Effector memory CD4-positive, alpha-beta T cell (primary cell): Measurements from ENCODE around the gene AGR2.
"Not testable (repeated sequence)": the region's sequence is repeated elsewhere in the genome, so short reads cannot be mapped to it uniquely, and the experiment has no call there.

Source experiments
- DNase-seq, 3 donors: peaks; one replicate each; pipeline ENCODE4 v3.0.0-alpha.2; 2020
- H3K27ac ChIP-seq: 2 replicates; pipeline ENCODE4 v1.7.0; 2013; ENCODE audit warnings: mild to moderate bottlenecking, low read length, moderate library complexity; ENCODE audit not compliant: insufficient read depth, poor library complexity, severe bottlenecking
- H3K27me3 ChIP-seq: replicated peaks from 2 replicates; pipeline ENCODE4 v1.7.0; 2013; ENCODE audit warnings: mild to moderate bottlenecking, low read length; ENCODE audit not compliant: insufficient read depth, control insufficient read depth, poor library complexity, severe bottlenecking
- H3K36me3 ChIP-seq: 2 replicates; pipeline ENCODE4 v1.7.0; 2013; ENCODE audit warnings: mild to moderate bottlenecking, low read length, moderate library complexity; ENCODE audit not compliant: control insufficient read depth, insufficient read depth
- H3K4me1 ChIP-seq: 2 replicates; pipeline ENCODE4 v1.7.0; 2013; ENCODE audit warnings: low read length, mild to moderate bottlenecking; ENCODE audit not compliant: control insufficient read depth, insufficient read depth, poor library complexity, severe bottlenecking
- H3K4me3 ChIP-seq: 2 replicates; pipeline ENCODE4 v1.7.0; 2013; ENCODE audit warnings: low read length, low read depth, mild to moderate bottlenecking; ENCODE audit not compliant: insufficient read depth, poor library complexity, severe bottlenecking
- H3K9me3 ChIP-seq: 2 replicates; pipeline ENCODE4 v1.7.0; 2013; ENCODE audit warnings: mild to moderate bottlenecking, low read length, moderate library complexity; ENCODE audit not compliant: control insufficient read depth

AGR2 gene

DNA sequence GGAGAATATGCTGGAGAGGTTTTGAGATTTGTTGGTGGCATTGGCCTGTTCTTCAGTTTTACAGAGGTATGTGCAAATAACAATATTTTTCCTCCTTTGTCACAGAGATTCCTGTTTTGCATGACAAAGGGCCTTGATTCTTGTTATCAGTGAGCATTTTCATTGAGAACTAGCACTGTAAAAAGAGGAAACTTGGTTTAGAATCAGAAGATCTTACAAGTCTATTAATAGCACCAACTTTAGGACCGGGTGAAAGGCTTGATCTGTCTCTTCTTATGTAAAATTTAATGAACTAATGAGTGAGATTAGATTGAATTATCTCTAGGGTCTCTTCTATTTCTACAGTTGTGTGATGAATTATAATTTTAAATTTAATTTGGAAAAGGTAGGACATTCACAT, 25.7 kb downstream of the AGR2 start:
- H3K36me3 ChIP-seq, result no peaks in the 10 kb centered on the region
- no peak for DNase-seq
- no peaks in the 10 kb centered on the region for H3K9me3 ChIP-seq
- H3K27ac ChIP-seq, result no peak overlapping the region
- no peak overlapping the region for H3K4me3 ChIP-seq
- H3K4me1 ChIP-seq, result no peaks in the 10 kb centered on the region
- no peaks in the 10 kb centered on the region for H3K27me3 ChIP-seq

DNA sequence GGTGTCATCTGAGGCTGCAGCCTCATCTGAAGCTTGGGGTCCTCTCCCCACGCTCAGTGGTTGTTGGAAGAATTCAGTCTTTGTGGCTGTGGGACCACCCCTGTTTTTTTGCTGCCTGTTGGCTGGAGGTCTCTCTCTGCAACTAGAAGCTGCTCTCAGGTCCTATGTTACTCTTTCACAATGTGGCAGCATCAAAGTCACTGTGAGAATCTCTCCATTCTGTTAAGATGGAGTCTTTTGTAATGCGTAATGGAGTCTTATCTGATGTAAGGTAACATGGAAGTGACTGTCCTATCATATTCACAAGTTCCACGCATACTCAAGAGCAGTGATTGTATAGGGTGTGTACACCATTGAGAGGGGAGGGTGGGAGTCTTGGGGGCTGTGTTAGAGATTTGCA, 26.3 kb downstream of the AGR2 start:
- H3K4me3 ChIP-seq, result no peak overlapping the region
- H3K27ac ChIP-seq, result no peak overlapping the region
- no peaks in the 10 kb centered on the region for H3K36me3 ChIP-seq
- H3K27me3 ChIP-seq, result no peaks in the 10 kb centered on the region
- H3K9me3 ChIP-seq, result no peaks in the 10 kb centered on the region
- DNase-seq, result no peak
- H3K4me1 ChIP-seq, result no peaks in the 10 kb centered on the region

DNA sequence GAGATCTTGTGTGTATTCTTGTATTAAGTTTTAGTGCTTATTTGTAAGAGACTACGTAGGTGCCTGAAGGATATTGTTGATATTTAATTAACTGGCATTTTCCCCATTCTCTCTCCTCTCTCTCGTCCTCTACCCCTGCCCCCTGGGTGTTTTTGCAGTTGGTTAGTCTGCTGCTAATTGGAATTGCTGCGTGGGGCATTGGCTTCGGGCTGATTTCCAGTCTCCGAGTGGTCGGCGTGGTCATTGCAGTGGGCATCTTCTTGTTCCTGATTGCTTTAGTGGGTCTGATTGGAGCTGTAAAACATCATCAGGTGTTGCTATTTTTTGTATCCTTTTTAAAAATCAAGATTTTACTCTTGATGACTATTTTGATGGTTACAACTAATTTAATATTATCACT, 28.7 kb downstream of the AGR2 start:
- Histone ChIP-seq H3K4me3 (no peak overlapping the region), H3K9me3 (no peaks in the 10 kb centered on the region)
- DNase-seq, result no peak

DNA sequence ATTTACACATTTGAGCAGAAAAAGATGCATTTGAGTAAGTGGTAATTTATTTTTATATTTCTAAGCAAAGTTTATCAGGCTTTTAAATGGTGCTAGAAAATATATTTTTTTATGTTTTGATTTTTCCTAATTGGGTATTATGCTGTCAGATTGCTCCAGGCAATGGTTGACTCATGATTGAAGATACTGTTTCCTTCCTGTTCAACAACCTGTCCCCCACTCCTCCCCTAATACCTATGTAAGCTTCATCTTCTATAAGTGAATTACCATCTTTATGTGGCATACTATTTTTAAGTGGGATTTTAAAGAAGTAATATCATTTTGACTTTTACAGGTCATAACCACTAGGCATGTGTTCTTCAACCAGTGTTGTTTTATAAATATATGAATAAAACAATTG, 29.8 kb downstream of the AGR2 start:
- Histone ChIP-seq H3K4me1 (no peaks in the 10 kb centered on the region), H3K27ac (no peak overlapping the region), H3K36me3 (no peaks in the 10 kb centered on the region), H3K27me3 (no peaks in the 10 kb centered on the region), H3K4me3 (no peak overlapping the region), H3K9me3 (no peaks in the 10 kb centered on the region)
- no peak for DNase-seq

More for the DNA sequence above, 28.7 kb downstream of the AGR2 start:
- H3K36me3 ChIP-seq, result no peaks in the 10 kb centered on the region
- no peak overlapping the region for H3K27ac ChIP-seq
- H3K4me1 ChIP-seq, result no peaks in the 10 kb centered on the region
- no peaks in the 10 kb centered on the region for H3K27me3 ChIP-seq

DNA sequence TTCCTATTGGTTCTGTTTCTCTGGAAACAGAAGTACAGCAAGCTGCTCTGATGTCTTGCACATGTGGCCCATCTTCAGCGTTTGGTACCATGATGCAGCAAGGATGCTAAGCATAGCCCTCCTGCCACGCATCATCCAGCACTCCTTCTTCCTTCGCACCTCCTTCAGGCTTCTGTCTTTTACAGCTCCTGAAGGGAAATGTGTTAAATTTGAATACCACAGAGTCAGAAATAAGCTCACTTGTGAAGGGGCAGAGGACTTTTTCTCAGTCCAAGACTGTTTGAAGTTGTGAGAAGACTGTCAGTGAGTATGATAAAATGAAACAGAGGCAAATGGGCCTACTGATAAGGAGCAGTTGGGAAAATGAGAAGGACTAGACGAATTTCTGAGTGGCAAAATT, 30.5 kb downstream of the AGR2 start:
- Histone ChIP-seq H3K4me3 (no peak overlapping the region), H3K9me3 (no peaks in the 10 kb centered on the region), H3K4me1 (no peaks in the 10 kb centered on the region), H3K27ac (no peak overlapping the region), H3K36me3 (no peaks in the 10 kb centered on the region), H3K27me3 (no peaks in the 10 kb centered on the region)
- no peak for DNase-seq

DNA sequence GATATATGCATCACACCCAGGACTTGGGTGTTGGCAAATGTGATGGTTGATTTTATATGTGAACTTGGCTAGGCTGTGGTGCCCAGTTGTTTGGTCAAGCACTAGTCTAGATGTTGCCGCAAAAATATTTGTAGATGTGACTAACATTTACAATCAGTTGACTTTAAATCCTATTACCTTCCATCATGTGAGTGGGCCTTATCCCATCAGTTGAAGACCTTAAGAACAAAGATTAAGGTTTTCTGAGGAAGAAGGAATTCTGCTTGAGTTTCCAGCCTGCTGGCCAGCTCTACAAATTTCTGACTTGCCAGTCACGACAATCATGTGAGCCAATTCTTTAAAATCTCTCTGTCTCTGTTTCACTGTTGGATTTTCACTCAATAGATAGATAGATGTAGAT, 30.9 kb downstream of the AGR2 start:
- H3K9me3 ChIP-seq, result no peaks in the 10 kb centered on the region
- H3K27me3 ChIP-seq, result no peaks in the 10 kb centered on the region
- DNase-seq, result no peak
- H3K36me3 ChIP-seq, result no peaks in the 10 kb centered on the region
- no peaks in the 10 kb centered on the region for H3K4me1 ChIP-seq
- H3K27ac ChIP-seq, result no peak overlapping the region
- no peak overlapping the region for H3K4me3 ChIP-seq

DNA sequence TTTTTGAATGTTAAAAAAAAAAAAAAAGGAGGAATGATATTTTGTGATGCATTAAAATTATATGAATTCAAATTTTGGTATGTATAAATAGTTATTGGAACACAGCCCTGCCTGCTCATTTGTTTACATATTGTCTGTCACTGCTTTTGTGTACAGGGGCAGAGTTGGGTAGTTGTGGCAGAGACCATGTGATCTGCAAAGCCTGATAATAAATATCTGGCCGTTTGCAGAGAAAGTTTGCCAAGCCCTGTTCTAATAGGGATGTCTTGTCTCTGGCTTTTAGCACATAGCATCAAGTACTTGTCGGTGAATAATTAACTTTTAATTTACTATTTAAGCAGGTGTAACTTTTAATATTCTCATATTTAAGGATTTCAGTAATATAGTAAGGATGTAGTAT, 31.5 kb downstream of the AGR2 start:
- no peaks in the 10 kb centered on the region for H3K27me3 ChIP-seq
- H3K27ac ChIP-seq, result no peak overlapping the region
- H3K9me3 ChIP-seq, result no peaks in the 10 kb centered on the region
- no peak overlapping the region for H3K4me3 ChIP-seq
- H3K4me1 ChIP-seq, result no peaks in the 10 kb centered on the region
- no peak for DNase-seq
- no peaks in the 10 kb centered on the region for H3K36me3 ChIP-seq

DNA sequence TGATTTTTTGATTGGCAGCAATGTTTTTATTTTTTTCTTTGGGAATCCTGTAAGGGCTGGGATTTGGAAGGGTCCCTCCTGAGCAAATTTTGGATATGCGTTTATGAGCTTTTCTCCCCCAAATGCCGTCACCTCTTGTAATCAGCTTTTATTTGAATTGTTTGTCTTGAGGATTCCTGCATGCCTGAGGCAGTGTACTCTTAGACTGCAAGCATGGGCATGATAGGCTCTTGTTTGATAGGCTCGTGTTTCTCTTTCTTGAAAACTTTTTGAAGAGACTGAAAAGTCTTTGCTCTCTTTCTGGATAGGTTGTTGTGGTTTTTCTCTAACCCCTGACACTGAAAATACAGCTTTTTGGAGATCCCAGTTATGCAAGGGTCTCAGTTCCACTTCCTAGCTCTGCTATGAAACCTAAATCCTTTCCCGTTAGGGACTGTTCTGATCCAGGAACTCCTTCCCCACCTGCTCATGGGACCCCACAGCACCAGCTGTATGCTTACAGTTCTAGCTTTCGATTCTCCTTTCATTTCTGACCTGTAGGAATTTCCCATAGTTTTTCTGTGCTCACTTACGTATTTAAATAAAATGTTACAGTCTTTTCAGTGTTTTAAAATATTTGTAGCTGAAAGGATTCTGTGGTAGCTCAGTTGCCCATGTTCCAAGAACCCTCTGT, 34.0 kb downstream of the AGR2 start:
- Histone ChIP-seq H3K4me3 (no peak overlapping the region), H3K27ac (no peak overlapping the region)

DNA sequence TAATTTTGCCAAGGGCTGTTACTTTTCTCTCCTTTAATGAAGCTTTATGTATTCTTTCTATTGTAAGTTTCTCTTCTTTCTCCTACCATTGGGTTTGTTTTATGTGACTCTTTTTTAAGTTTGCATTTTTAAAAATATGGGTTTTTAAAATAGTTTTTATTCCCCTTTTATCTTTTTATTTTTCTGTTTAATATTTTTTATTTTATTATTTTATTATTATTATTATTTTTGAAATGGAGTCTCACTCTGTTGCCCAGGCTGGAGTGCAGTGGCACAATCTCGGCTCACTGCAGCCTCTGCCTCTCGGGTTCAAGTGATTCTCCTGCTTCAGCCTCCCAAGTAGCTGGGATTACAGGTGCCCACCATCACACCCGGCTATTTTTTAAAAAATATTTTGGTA, 34.8 kb downstream of the AGR2 start:
- not testable (repeated sequence) for H3K4me3 ChIP-seq, H3K36me3 ChIP-seq, H3K27ac ChIP-seq, H3K4me1 ChIP-seq, DNase-seq, H3K27me3 ChIP-seq, H3K9me3 ChIP-seq

More for the DNA sequence above, 34.0 kb downstream of the AGR2 start:
- Histone ChIP-seq H3K27me3 (no peaks in the 10 kb centered on the region), H3K9me3 (no peaks in the 10 kb centered on the region), H3K4me1 (no peaks in the 10 kb centered on the region), H3K36me3 (no peaks in the 10 kb centered on the region)
- DNase-seq, result no peak

DNA sequence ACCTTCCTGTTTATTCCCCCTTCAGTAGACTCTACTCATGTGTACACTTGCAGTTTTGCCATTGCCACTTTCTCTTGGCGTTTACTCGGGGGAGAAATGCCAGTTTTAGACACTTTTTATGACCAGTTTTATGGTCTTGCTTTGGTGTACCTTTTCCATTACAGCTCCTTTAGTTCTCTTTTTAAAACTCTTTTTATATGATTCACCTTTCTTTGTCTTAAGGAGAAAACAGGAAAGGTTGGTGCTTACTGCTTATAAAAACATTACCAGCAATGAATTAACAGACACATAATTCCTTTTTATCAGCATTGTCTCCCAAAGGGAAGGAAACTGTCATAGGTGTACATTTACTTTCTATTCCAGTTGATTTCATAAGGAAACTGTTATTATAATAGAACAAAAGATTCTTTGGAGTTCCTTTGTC, 39.4 kb downstream of the AGR2 start:
- Histone ChIP-seq H3K27ac (no peak overlapping the region), H3K36me3 (no peaks in the 10 kb centered on the region), H3K4me3 (no peak overlapping the region), H3K27me3 (no peaks in the 10 kb centered on the region), H3K9me3 (no peaks in the 10 kb centered on the region), H3K4me1 (no peaks in the 10 kb centered on the region)
- DNase-seq, result no peak
